Vagina (tissue), 2 donors: ENCODE measurements around the gene TTR. TPM values are rescaled to one million over a fixed set of nuclear protein-coding genes. Genes with fewer than 3 reads are reported as not detected.

ENCODE experiments used
- DNase-seq, 2 donors: peaks; one replicate each; pipeline ENCODE4 v3.0.0-alpha.2; 2017; ENCODE audit errors: extremely low spot score in 2 of 2
- H3K27ac ChIP-seq: fragments of 200-600 bp; sonication (generic); one replicate; pipeline ENCODE4 v1.5.1; 2019
- H3K27me3 ChIP-seq: fragments of 200-600 bp; sonication (generic); one replicate; pipeline ENCODE4 v1.5.1; 2019
- H3K36me3 ChIP-seq, 2 donors: fragments of 200-600 bp; sonication (generic); one replicate each; pipeline ENCODE4 v1.5.1; 2017 to 2019
- H3K4me1 ChIP-seq: fragments of 200-600 bp; sonication (generic); one replicate; pipeline ENCODE4 v1.5.1; 2019
- H3K4me3 ChIP-seq, 2 donors: fragments of 200-600 bp; sonication (generic); 1 replicate in 1 of 2; 2 replicates in 1 of 2; pipeline ENCODE4 v1.5.1; 2016 to 2019
- H3K9me3 ChIP-seq: fragments of 200-600 bp; sonication (generic); one replicate; pipeline ENCODE4 v1.5.1; 2019
- CTCF ChIP-seq, 3 experiments: fragments of 450-650 bp in 2 of 3; fragments of 200-600 bp in 1 of 3; sonication (generic) in 1 of 3; IDR thresholded peaks; one replicate each; pipeline ENCODE4 v1.5.1; 2017 to 2019; ENCODE audit warnings: antibody characterized with exemption in 3 of 3, mild to moderate bottlenecking in 2 of 3, moderate library complexity in 2 of 3
- POLR2A ChIP-seq, 2 donors: fragments of 450-650 bp; IDR thresholded peaks; one replicate each; pipeline ENCODE4 v1.6.1; 2017; ENCODE audit warnings: antibody characterized with exemption in 2 of 2, mild to moderate bottlenecking in 2 of 2, moderate library complexity in 2 of 2
- POLR2AphosphoS5 ChIP-seq, 2 donors: sonication (generic); formaldehyde crosslinking; IDR thresholded peaks; one replicate each; pipeline ENCODE4 v1.9.0; 2017; ENCODE audit warnings: antibody characterized with exemption in 2 of 2, mild to moderate bottlenecking in 2 of 2, low read depth in 1 of 2; ENCODE audit not compliant: insufficient read depth in 1 of 2
- intact Hi-C: fragments of 100-400 bp; cut with DNase I; formaldehyde crosslinking; loops from one replicate; pipeline ENCODE4 v1.15.1; 2023
- total RNA-seq: library from RNA; depleted of rRNA; stranded (reverse); fragments of >200 nt; gene quantifications from one replicate; pipeline ENCODE4 v1.2.3, GENCODE V29; 2016

Gene TTR
- total RNA-seq, 1 donor from 2014 or later: not detected

GRCh38 chr18:31553800-31554199 lies 37.9 kb upstream of the TTR start:
- no peaks in the 10 kb centered on the region for H3K27me3 ChIP-seq
- TF ChIP-seq POLR2A (IDR thresholded peaks at IDR 0.05) (no peak), CTCF (IDR thresholded peaks at IDR 0.05) (no peak), POLR2AphosphoS5 (IDR thresholded peaks at IDR 0.05; ENCODE audit: insufficient read depth in 1 of 2, low read depth in 1 of 2) (no peak)
- H3K4me3 ChIP-seq: no peak overlapping the region
- H3K9me3 ChIP-seq: no peaks in the 10 kb centered on the region
- no peak overlapping the region for H3K27ac ChIP-seq
- H3K36me3 ChIP-seq: no peaks in the 10 kb centered on the region
- no peak for DNase-seq
- no peaks in the 10 kb centered on the region for H3K4me1 ChIP-seq
- intact Hi-C loops: loop anchor here (10.0 kb wide), 1 partner anchor 171 kb away; no protein-coding TSS in a partner anchor

GRCh38 chr18:31554776-31555175 lies 36.9 kb upstream of the TTR start:
- Histone ChIP-seq H3K9me3 (no peaks in the 10 kb centered on the region), H3K36me3 (no peaks in the 10 kb centered on the region), H3K27me3 (no peaks in the 10 kb centered on the region), H3K4me3 (no peak overlapping the region), H3K4me1 (no peaks in the 10 kb centered on the region), H3K27ac (no peak overlapping the region)
- TF ChIP-seq CTCF (IDR thresholded peaks at IDR 0.05) (no peak), POLR2A (IDR thresholded peaks at IDR 0.05) (no peak), POLR2AphosphoS5 (IDR thresholded peaks at IDR 0.05; ENCODE audit: insufficient read depth in 1 of 2, low read depth in 1 of 2) (no peak)
- intact Hi-C loops: loop anchor here (10.0 kb wide), 1 partner anchor 170 kb away; no protein-coding TSS in a partner anchor
- no peak for DNase-seq

- no peak for TF ChIP-seq POLR2AphosphoS5 (IDR thresholded peaks at IDR 0.05; ENCODE audit: insufficient read depth in 1 of 2, low read depth in 1 of 2)
- TF ChIP-seq CTCF (IDR thresholded peaks at IDR 0.05): peak; percentile 73 to 79 (median 79)
- Histone ChIP-seq H3K9me3 (no peaks in the 10 kb centered on the region), H3K4me3 (no peak overlapping the region), H3K27ac (no peak overlapping the region), H3K4me1 (no peaks in the 10 kb centered on the region), H3K27me3 (no peaks in the 10 kb centered on the region), H3K36me3 (no peaks in the 10 kb centered on the region)
- DNase-seq: no peak
- intact Hi-C loops: loop anchor here (10.0 kb wide), 1 partner anchor 169 kb away; no protein-coding TSS in a partner anchor
Measured at GRCh38 chr18:31555971-31556747, 35.5 kb upstream of the TTR start.

GRCh38 chr18:31557446-31557845 lies 34.2 kb upstream of the TTR start:
- DNase-seq: no peak
- TF ChIP-seq POLR2AphosphoS5 (IDR thresholded peaks at IDR 0.05; ENCODE audit: insufficient read depth in 1 of 2, low read depth in 1 of 2) (no peak), POLR2A (IDR thresholded peaks at IDR 0.05) (no peak), CTCF (IDR thresholded peaks at IDR 0.05) (no peak)

GRCh38 chr18:31558567-31558966 lies 33.1 kb upstream of the TTR start:
- DNase-seq: no peak
- H3K36me3 ChIP-seq: no peaks in the 10 kb centered on the region
- no peaks in the 10 kb centered on the region for H3K9me3 ChIP-seq
- H3K27me3 ChIP-seq: no peaks in the 10 kb centered on the region
- intact Hi-C loops: loop anchor here (10.0 kb wide), 1 partner anchor 166 kb away; no protein-coding TSS in a partner anchor
- no peaks in the 10 kb centered on the region for H3K4me1 ChIP-seq
- TF ChIP-seq POLR2A (IDR thresholded peaks at IDR 0.05) (no peak), CTCF (IDR thresholded peaks at IDR 0.05) (no peak), POLR2AphosphoS5 (IDR thresholded peaks at IDR 0.05; ENCODE audit: insufficient read depth in 1 of 2, low read depth in 1 of 2) (no peak)
- H3K27ac ChIP-seq: no peak overlapping the region
- no peak overlapping the region for H3K4me3 ChIP-seq

More at GRCh38 chr18:31557446-31557845, 34.2 kb upstream of the TTR start:
- Histone ChIP-seq H3K36me3 (no peaks in the 10 kb centered on the region), H3K4me3 (no peak overlapping the region), H3K9me3 (no peaks in the 10 kb centered on the region), H3K27me3 (no peaks in the 10 kb centered on the region), H3K27ac (no peak overlapping the region), H3K4me1 (no peaks in the 10 kb centered on the region)
- intact Hi-C loops: loop anchor here (10.0 kb wide), 1 partner anchor 167 kb away; no protein-coding TSS in a partner anchor
